Trophoblast cell (in vitro differentiated cells and primary cell): ENCODE data around the gene NQO2.

ENCODE experiments used
- DNase-seq, 2 donors: peaks; one replicate each; pipeline ENCODE4 v3.0.0-alpha.2; 2016
- H2AFZ ChIP-seq: 2 replicates; pipeline ENCODE4 v1.6.1; 2013; ENCODE audit warnings: low read length, moderate library complexity, mild to moderate bottlenecking; ENCODE audit not compliant: insufficient read depth, poor library complexity
- H2AK5ac ChIP-seq: 2 replicates; pipeline ENCODE4 v1.6.1; 2013; ENCODE audit warnings: mild to moderate bottlenecking, low read length
- H2BK120ac ChIP-seq: 2 replicates; pipeline ENCODE4 v1.6.1; 2013; ENCODE audit warnings: low read length, mild to moderate bottlenecking, moderate library complexity; ENCODE audit not compliant: insufficient read depth, poor library complexity
- H2BK12ac ChIP-seq: 2 replicates; pipeline ENCODE4 v1.6.1; 2013; ENCODE audit warnings: mild to moderate bottlenecking, low read length, moderate library complexity
- H2BK5ac ChIP-seq: 2 replicates; pipeline ENCODE4 v1.6.1; 2013; ENCODE audit warnings: low read length, low read depth, moderate library complexity, mild to moderate bottlenecking; ENCODE audit not compliant: poor library complexity
- H3K14ac ChIP-seq: 2 replicates; pipeline ENCODE4 v1.6.1; 2013; ENCODE audit warnings: mild to moderate bottlenecking, low read length
- H3K18ac ChIP-seq: 2 replicates; pipeline ENCODE4 v1.6.1; 2013; ENCODE audit warnings: mild to moderate bottlenecking, low read length
- H3K23ac ChIP-seq: 2 replicates; pipeline ENCODE4 v1.6.1; 2013; ENCODE audit warnings: low read length
- H3K27ac ChIP-seq: 2 replicates; pipeline ENCODE4 v1.5.1; 2013; ENCODE audit warnings: low read depth, mild to moderate bottlenecking, inconsistent platforms, low read length, moderate library complexity
- H3K27me3 ChIP-seq: 2 replicates; pipeline ENCODE4 v1.6.1; 2013; ENCODE audit warnings: inconsistent platforms, mild to moderate bottlenecking, low read length, moderate library complexity; ENCODE audit not compliant: insufficient read depth
- H3K36me3 ChIP-seq, 2 experiments: 1 replicate in 1 of 2; 2 replicates in 1 of 2; pipeline ENCODE4 v1.6.1; 2013; ENCODE audit warnings: low read length in 2 of 2, mild to moderate bottlenecking in 2 of 2, moderate library complexity in 1 of 2; ENCODE audit not compliant: insufficient read depth in 2 of 2, control insufficient read depth in 1 of 2
- H3K4ac ChIP-seq: 2 replicates; pipeline ENCODE4 v1.6.1; 2013; ENCODE audit warnings: low read depth, mild to moderate bottlenecking, low read length, moderate library complexity
- H3K4me1 ChIP-seq, 2 experiments: 1 replicate in 1 of 2; 2 replicates in 1 of 2; pipeline ENCODE4 v1.6.1; 2013; ENCODE audit warnings: low read length in 2 of 2, mild to moderate bottlenecking in 2 of 2, moderate library complexity in 1 of 2; ENCODE audit not compliant: insufficient read depth in 2 of 2, control insufficient read depth in 1 of 2
- H3K4me2 ChIP-seq: 2 replicates; pipeline ENCODE4 v1.6.1; 2013; ENCODE audit warnings: inconsistent platforms, mild to moderate bottlenecking, low read length, moderate library complexity
- H3K4me3 ChIP-seq: 2 replicates; pipeline ENCODE4 v1.5.1; 2013; ENCODE audit warnings: mild to moderate bottlenecking, low read depth, low read length, inconsistent platforms
- H3K79me1 ChIP-seq: one replicate; pipeline ENCODE4 v1.6.1; 2013; ENCODE audit warnings: low read length
- H3K79me2 ChIP-seq: 2 replicates; pipeline ENCODE4 v1.6.1; 2013; ENCODE audit warnings: low read length, mild to moderate bottlenecking; ENCODE audit not compliant: control insufficient read depth, insufficient read depth, poor library complexity
- H3K9ac ChIP-seq: 2 replicates; pipeline ENCODE4 v1.6.1; 2013; ENCODE audit warnings: mild to moderate bottlenecking, low read length
- H3K9me3 ChIP-seq: 2 replicates; pipeline ENCODE4 v1.6.1; 2013; ENCODE audit warnings: low read depth, mild to moderate bottlenecking, control low read depth, inconsistent platforms, low read length; ENCODE audit not compliant: insufficient read depth
- H4K12ac ChIP-seq: 2 replicates; pipeline ENCODE4 v1.6.1; 2013; ENCODE audit warnings: low read depth, mild to moderate bottlenecking, low read length, moderate library complexity
- H4K8ac ChIP-seq: 2 replicates; pipeline ENCODE4 v1.6.1; 2013; ENCODE audit warnings: low read depth, mild to moderate bottlenecking, low read length, moderate library complexity
- H4K91ac ChIP-seq: one replicate; pipeline ENCODE4 v1.6.1; 2013; ENCODE audit warnings: low read depth, mild to moderate bottlenecking, low read length, moderate library complexity
- WGBS: extraction: QIAGEN DNeasy Blood & Tissue Kit; methylation state at CpG from one replicate; pipeline ENCODE4 v1.1.7; 2013; ENCODE audit warnings: missing lambda C conversion rate; ENCODE audit not compliant: insufficient read length, insufficient coverage; ENCODE audit errors: extremely low coverage; 5-methylcytosine and 5-hydroxymethylcytosine counted together

NQO2 gene

GRCh38 chr6:2990248-2990931 lies 9.3 kb upstream of the NQO2 start:
- H2BK5ac ChIP-seq = no peak overlapping the region
- H4K91ac ChIP-seq = no peak overlapping the region
- peaks cover 14% of the 10 kb centered on the region for H3K79me1 ChIP-seq
- H3K4me1 ChIP-seq = peaks cover 5 to 8% of the 10 kb centered on the region in 2 experiments
- no peak overlapping the region for H3K4me3 ChIP-seq
- peak overlapping the region; percentile 99 for H3K27ac ChIP-seq
- no peak overlapping the region for H3K23ac ChIP-seq
- H2AK5ac ChIP-seq = no peak overlapping the region
- H3K4ac ChIP-seq = peak overlapping the region; percentile 5
- no peak overlapping the region for H3K9ac ChIP-seq
- H3K18ac ChIP-seq = no peak overlapping the region
- H2AFZ ChIP-seq = peak overlapping the region; percentile 25
- H3K36me3 ChIP-seq = no peaks in the 10 kb centered on the region
- H3K4me2 ChIP-seq = peak overlapping the region; percentile 87
- WGBS = no CpG with 5 or more reads among the region's 19 CpGs
- no peaks in the 10 kb centered on the region for H3K9me3 ChIP-seq
- H3K27me3 ChIP-seq = no peaks in the 10 kb centered on the region
- H4K8ac ChIP-seq = peak overlapping the region; percentile 74
- peak overlapping the region; percentile 78 for H4K12ac ChIP-seq
- no peak overlapping the region for H2BK120ac ChIP-seq
- H2BK12ac ChIP-seq = no peak overlapping the region
- H3K14ac ChIP-seq = peak overlapping the region; percentile 25
- DNase-seq = peak in 1 of 2 donors; percentile 41
- peaks cover 2% of the 10 kb centered on the region for H3K79me2 ChIP-seq

- Histone ChIP-seq H3K9ac (no peak overlapping the region), H4K8ac (no peak overlapping the region), H3K27me3 (no peaks in the 10 kb centered on the region), H3K79me2 (peaks cover 2% of the 10 kb centered on the region), H3K18ac (no peak overlapping the region), H3K14ac (no peak overlapping the region), H4K12ac (peak overlapping the region; percentile 43), H2AFZ (peak overlapping the region; percentile 25), H3K27ac (no peak overlapping the region), H3K4ac (peak overlapping the region; percentile 5), H4K91ac (no peak overlapping the region), H3K9me3 (no peaks in the 10 kb centered on the region), H3K4me1 (peaks cover 5 to 8% of the 10 kb centered on the region in 2 experiments), H2BK5ac (no peak overlapping the region), H2AK5ac (no peak overlapping the region), H3K4me3 (no peak overlapping the region), H3K4me2 (no peak overlapping the region), H2BK120ac (no peak overlapping the region), H3K79me1 (peaks cover 14% of the 10 kb centered on the region), H3K23ac (no peak overlapping the region), H2BK12ac (no peak overlapping the region), H3K36me3 (no peaks in the 10 kb centered on the region)
- no peak for DNase-seq
- WGBS = no CpG with 5 or more reads among the region's 10 CpGs
Observed at GRCh38 chr6:2990932-2991506, 8.7 kb upstream of the NQO2 start.

GRCh38 chr6:2992330-2992979 lies 7.2 kb upstream of the NQO2 start:
- Histone ChIP-seq H4K8ac (no peak overlapping the region), H3K36me3 (no peaks in the 10 kb centered on the region), H3K9me3 (no peaks in the 10 kb centered on the region), H3K9ac (no peak overlapping the region), H3K79me1 (peaks cover 14% of the 10 kb centered on the region), H3K4me2 (no peak overlapping the region), H3K14ac (no peak overlapping the region), H3K23ac (no peak overlapping the region), H2BK5ac (no peak overlapping the region), H3K4me1 (peaks cover 5 to 8% of the 10 kb centered on the region in 2 experiments), H3K79me2 (peaks cover 2% of the 10 kb centered on the region), H2AFZ (no peak overlapping the region), H4K91ac (peak overlapping the region; percentile 18), H2BK12ac (no peak overlapping the region), H2BK120ac (no peak overlapping the region), H3K4ac (no peak overlapping the region), H2AK5ac (no peak overlapping the region), H3K27me3 (no peaks in the 10 kb centered on the region), H3K27ac (no peak overlapping the region), H3K18ac (no peak overlapping the region), H3K4me3 (no peak overlapping the region), H4K12ac (no peak overlapping the region)
- DNase-seq = no peak
- no CpG with 5 or more reads among the region's 6 CpGs for WGBS

- Histone ChIP-seq H3K79me2 (no peaks in the 10 kb centered on the region), H3K23ac (no peak overlapping the region), H3K4me2 (no peak overlapping the region), H2BK5ac (no peak overlapping the region), H3K36me3 (no peaks in the 10 kb centered on the region), H2AK5ac (no peak overlapping the region), H2AFZ (no peak overlapping the region), H4K91ac (no peak overlapping the region), H4K12ac (no peak overlapping the region), H3K79me1 (peaks cover 8% of the 10 kb centered on the region), H3K4me1 (peaks cover 2 to 5% of the 10 kb centered on the region in 2 experiments), H2BK120ac (no peak overlapping the region), H3K27ac (no peak overlapping the region), H4K8ac (no peak overlapping the region), H3K18ac (no peak overlapping the region), H3K4ac (no peak overlapping the region), H2BK12ac (no peak overlapping the region), H3K4me3 (no peak overlapping the region), H3K9ac (no peak overlapping the region), H3K9me3 (no peaks in the 10 kb centered on the region), H3K14ac (no peak overlapping the region), H3K27me3 (no peaks in the 10 kb centered on the region)
- no peak for DNase-seq
- no CpG with 5 or more reads among the region's 4 CpGs for WGBS
Observed at GRCh38 chr6:2993755-2994317, 5.9 kb upstream of the NQO2 start.
